GM23338 (cell line): ENCODE measurements around the gene TMEM158.

Source experiments
- CREB1 ChIP-seq: fragments of 250-450 bp; sonication (Bioruptor Pico); IDR thresholded peaks from 2 replicates; pipeline ENCODE4 v1.5.0; 2020; ENCODE audit warnings: low read depth, mild to moderate bottlenecking, moderate library complexity
- CTCF ChIP-seq, 2 experiments: fragments of 200-600 bp in 1 of 2; sonication (generic) in 1 of 2; conservative IDR thresholded peaks; 2 replicates each; pipeline versions ENCODE4 v1.5.1 to v1.6.1; 2016 to 2017; ENCODE audit warnings: antibody characterized with exemption in 2 of 2, low read depth in 2 of 2, mild to moderate bottlenecking in 2 of 2, moderate library complexity in 1 of 2
- ETS1 ChIP-seq: IDR thresholded peaks from 2 replicates; pipeline ENCODE4 v1.6.1; 2016; ENCODE audit warnings: antibody characterized with exemption
- EZH2 ChIP-seq: fragments of 200-600 bp; sonication (generic); IDR thresholded peaks from one replicate; pipeline ENCODE4 v1.8.0; 2017; ENCODE audit warnings: antibody characterized with exemption, mild to moderate bottlenecking, low read depth; ENCODE audit not compliant: unreplicated experiment
- EZH2phosphoT487 ChIP-seq: fragments of 200-600 bp; sonication (generic); IDR thresholded peaks from one replicate; pipeline ENCODE4 v1.8.1; 2018; ENCODE audit warnings: antibody characterized with exemption; ENCODE audit not compliant: unreplicated experiment
- JUNB ChIP-seq: IDR thresholded peaks from one replicate; pipeline ENCODE4 v1.6.1; 2016; ENCODE audit warnings: antibody characterized with exemption; ENCODE audit not compliant: unreplicated experiment
- POLR2AphosphoS5 ChIP-seq: IDR thresholded peaks from 2 replicates; pipeline ENCODE4 v1.6.1; 2016; ENCODE audit warnings: antibody characterized with exemption, low read depth
- REST ChIP-seq: IDR thresholded peaks from one replicate; pipeline ENCODE4 v1.6.1; 2018; ENCODE audit warnings: antibody characterized with exemption; ENCODE audit not compliant: unreplicated experiment
- STAT1 ChIP-seq: IDR thresholded peaks from one replicate; pipeline ENCODE4 v1.6.1; 2016; ENCODE audit warnings: antibody characterized with exemption; ENCODE audit not compliant: unreplicated experiment
- ZNF114 ChIP-seq: fragments of 250-450 bp; sonication (Bioruptor Pico); IDR thresholded peaks from 2 replicates; pipeline ENCODE4 v1.5.0; 2020; ENCODE audit warnings: mild to moderate bottlenecking, moderate library complexity
- ZNF331 ChIP-seq: fragments of 250-450 bp; sonication (Bioruptor Pico); IDR thresholded peaks from 2 replicates; pipeline ENCODE4 v1.5.0; 2020; ENCODE audit warnings: low read depth, mild to moderate bottlenecking, moderate library complexity

GRCh38 chr3:45212095-45212468, 14.0 kb downstream of the TMEM158 start:
- TF ChIP-seq CTCF (conservative IDR thresholded peaks at IDR 0.05; ENCODE audit: low read depth in 2 of 2) (peak in 1 of 2 experiments; percentile 26; a peak in 1 of 4 replicates), EZH2phosphoT487 (no peak), CREB1 (CRISPR knock-in tag) (no peak), EZH2 (no peak), POLR2AphosphoS5 (no peak), ZNF331 (CRISPR knock-in tag) (no peak), REST (no peak), JUNB (no peak), ZNF114 (no peak), STAT1 (no peak), ETS1 (no peak)
